Osteoblast (primary cell): ENCODE measurements around the gene ADCY7. TPM values are rescaled to one million over a fixed set of nuclear protein-coding genes. Genes with fewer than 3 reads are reported as not detected.
A peak's percentile ranks its signal among the peaks of the same experiment; 100 is the strongest.

Experiments
- DNase-seq: peaks from one replicate; pipeline ENCODE4 v3.0.0; 2011; ENCODE audit warnings: low spot score, mixed read lengths; ENCODE audit not compliant: insufficient read length; ENCODE audit errors: missing footprints
- H2AFZ ChIP-seq: 2 replicates; pipeline ENCODE4 v1.6.0; 2011; ENCODE audit warnings: mild to moderate bottlenecking, low read length
- H3K27ac ChIP-seq: 2 replicates; pipeline ENCODE4 v1.5.1; 2011; ENCODE audit warnings: mild to moderate bottlenecking, low read depth, low read length, moderate library complexity
- H3K27me3 ChIP-seq: 2 replicates; pipeline ENCODE4 v1.6.0; 2012; ENCODE audit warnings: mild to moderate bottlenecking, control low read depth, inconsistent platforms, low read length, moderate library complexity; ENCODE audit not compliant: insufficient read depth
- H3K36me3 ChIP-seq: 2 replicates; pipeline ENCODE4 v1.5.1; 2011; ENCODE audit warnings: mild to moderate bottlenecking, low read length, control low read depth, moderate library complexity; ENCODE audit not compliant: insufficient read depth
- H3K4me1 ChIP-seq: 2 replicates; pipeline ENCODE4 v1.5.1; 2011; ENCODE audit warnings: mild to moderate bottlenecking, low read length, control low read depth, moderate library complexity; ENCODE audit not compliant: insufficient read depth
- H3K4me2 ChIP-seq: 2 replicates; pipeline ENCODE4 v1.6.0; 2011; ENCODE audit warnings: mild to moderate bottlenecking, low read length; ENCODE audit not compliant: insufficient read depth
- H3K4me3 ChIP-seq: fragments of 200-600 bp; sonication (generic); 3 replicates; pipeline ENCODE4 v1.5.1; 2012; ENCODE audit warnings: mild to moderate bottlenecking, low read length, inconsistent platforms; ENCODE audit not compliant: insufficient read depth
- H3K79me2 ChIP-seq: 2 replicates; pipeline ENCODE4 v1.6.0; 2012; ENCODE audit warnings: mild to moderate bottlenecking, low read length, control low read depth, inconsistent platforms; ENCODE audit not compliant: insufficient read depth
- H3K9me3 ChIP-seq: 2 replicates; pipeline ENCODE4 v1.5.1; 2011; ENCODE audit warnings: low read depth, low read length, control low read depth
- H4K20me1 ChIP-seq: 2 replicates; pipeline ENCODE4 v1.6.0; 2012; ENCODE audit warnings: mild to moderate bottlenecking, low read length, control low read depth; ENCODE audit not compliant: insufficient read depth
- total RNA-seq: library from RNA; depleted of rRNA; stranded (reverse); fragments of >200 nt; gene quantifications from 2 replicates; pipeline ENCODE4 v1.2.3, GENCODE V29; 2012
- TF ChIP-seq, protein P1 (sequence below): IDR thresholded peaks from 2 replicates; pipeline ENCODE4 v1.5.1; 2011; ENCODE audit warnings: mild to moderate bottlenecking, low read depth, low read length, moderate library complexity; ENCODE audit errors: extremely low read depth

The ADCY7 gene
- total RNA-seq, 1 donor, result 51.0 TPM

DNA sequence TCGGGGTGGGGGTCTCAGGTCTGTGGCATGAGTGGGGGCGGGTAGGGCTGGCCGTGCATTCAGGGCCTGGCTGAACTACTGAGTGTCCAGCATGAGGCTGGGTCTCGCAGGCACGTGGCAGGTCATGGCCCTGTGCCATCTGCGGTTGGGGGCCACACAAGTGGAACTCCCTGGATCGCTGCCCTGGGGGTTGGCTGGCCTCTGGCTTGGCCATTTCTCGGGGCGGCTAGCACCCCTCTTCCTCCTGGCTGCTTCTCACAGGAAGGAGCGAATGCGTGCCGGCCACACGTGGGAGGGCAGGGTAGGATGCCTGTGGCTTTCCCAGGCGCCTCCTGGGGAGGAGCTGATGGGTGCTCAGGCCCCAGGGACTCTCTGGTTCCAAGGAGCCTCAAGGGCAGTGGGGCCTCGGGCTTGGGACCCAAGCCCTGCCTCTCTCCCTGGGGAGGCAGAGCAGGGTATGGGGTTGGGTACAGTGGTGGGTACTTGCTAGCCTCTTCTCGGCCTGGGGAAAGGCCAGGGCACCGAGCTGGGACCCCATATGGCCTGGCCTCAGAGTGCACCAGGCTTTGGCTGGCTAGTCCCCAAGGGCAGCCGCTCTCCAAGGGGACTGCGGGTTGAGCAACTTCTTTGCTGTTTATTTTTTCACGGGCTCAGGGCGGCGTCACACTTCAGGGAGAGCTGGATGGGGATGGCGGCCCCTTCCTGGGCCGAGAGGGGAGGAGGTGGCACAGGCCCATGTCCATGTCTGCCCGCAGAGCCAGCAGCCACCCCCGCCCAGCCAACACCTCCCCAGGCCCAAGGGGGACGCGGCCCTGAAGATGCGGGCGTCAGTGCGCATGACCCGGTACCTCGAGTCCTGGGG is 37.5 kb downstream of the ADCY7 start:
- Histone ChIP-seq H3K4me2 (peak overlapping the region; percentile 51), H3K27me3 (no peaks in the 10 kb centered on the region), H3K4me3 (no peak overlapping the region), H3K4me1 (peaks cover 45% of the 10 kb centered on the region), H3K27ac (peak overlapping the region; percentile 96), H4K20me1 (no peaks in the 10 kb centered on the region), H3K79me2 (no peaks in the 10 kb centered on the region), H2AFZ (peak overlapping the region; percentile 6), H3K9me3 (no peaks in the 10 kb centered on the region), H3K36me3 (peaks cover 27% of the 10 kb centered on the region)
- DNase-seq, result peak; percentile 98
- TF ChIP-seq, protein P1, sequence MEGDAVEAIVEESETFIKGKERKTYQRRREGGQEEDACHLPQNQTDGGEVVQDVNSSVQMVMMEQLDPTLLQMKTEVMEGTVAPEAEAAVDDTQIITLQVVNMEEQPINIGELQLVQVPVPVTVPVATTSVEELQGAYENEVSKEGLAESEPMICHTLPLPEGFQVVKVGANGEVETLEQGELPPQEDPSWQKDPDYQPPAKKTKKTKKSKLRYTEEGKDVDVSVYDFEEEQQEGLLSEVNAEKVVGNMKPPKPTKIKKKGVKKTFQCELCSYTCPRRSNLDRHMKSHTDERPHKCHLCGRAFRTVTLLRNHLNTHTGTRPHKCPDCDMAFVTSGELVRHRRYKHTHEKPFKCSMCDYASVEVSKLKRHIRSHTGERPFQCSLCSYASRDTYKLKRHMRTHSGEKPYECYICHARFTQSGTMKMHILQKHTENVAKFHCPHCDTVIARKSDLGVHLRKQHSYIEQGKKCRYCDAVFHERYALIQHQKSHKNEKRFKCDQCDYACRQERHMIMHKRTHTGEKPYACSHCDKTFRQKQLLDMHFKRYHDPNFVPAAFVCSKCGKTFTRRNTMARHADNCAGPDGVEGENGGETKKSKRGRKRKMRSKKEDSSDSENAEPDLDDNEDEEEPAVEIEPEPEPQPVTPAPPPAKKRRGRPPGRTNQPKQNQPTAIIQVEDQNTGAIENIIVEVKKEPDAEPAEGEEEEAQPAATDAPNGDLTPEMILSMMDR, result no peak

DNA sequence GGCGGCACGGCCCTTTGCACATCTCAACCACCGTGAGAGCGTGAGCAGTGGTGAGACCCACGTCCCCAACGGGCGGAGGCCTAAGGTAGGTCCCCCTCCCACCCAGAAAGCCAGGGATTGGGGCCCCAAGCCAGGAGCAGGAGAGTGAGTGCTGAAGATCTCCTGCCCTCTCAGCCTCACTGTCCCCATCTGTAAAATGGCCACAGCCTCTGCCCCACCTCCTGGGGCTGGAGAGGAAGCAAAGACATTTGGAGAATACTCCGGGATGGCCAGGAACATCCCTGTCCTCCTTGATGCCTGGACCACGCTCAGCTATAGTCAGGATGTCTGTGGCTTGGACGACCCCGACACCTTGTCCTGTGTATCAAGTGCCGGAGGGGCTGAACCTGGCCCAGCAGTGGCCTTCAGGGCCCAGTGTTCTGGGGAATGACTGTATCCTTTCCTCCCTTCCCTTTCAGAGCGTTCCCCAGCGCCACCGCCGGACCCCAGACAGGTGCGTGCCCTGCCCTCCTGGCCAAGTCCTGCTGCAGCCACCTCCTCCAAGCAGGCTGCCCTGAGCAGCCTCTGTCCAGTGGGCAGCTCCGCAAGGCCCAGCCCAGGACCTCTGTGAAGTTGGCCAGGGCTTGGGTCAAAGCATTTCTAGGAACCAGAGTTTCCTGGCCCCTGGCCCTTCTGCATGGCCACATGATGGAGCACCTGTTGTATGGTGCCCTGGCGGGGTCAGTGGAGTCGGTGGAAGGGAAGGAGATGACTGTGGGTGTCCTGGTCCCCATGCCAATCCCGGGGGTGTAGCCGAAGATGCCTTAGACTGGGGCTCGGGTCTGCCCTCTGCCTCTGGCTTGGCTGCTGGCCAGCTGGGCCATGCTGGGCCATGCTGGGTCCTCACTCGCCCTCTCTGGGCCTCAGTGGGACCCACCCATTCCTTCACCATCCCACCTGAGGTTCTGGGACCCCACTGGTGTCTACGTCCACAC is 38.4 kb downstream of the ADCY7 start:
- TF ChIP-seq, protein P1, result no peak
- Histone ChIP-seq H3K4me3 (no peak overlapping the region), H4K20me1 (no peaks in the 10 kb centered on the region), H3K36me3 (peaks cover 20% of the 10 kb centered on the region), H3K4me1 (peaks cover 49% of the 10 kb centered on the region), H3K9me3 (no peaks in the 10 kb centered on the region), H3K4me2 (no peak overlapping the region), H2AFZ (no peak overlapping the region), H3K27ac (peak overlapping the region; percentile 96), H3K27me3 (no peaks in the 10 kb centered on the region), H3K79me2 (no peaks in the 10 kb centered on the region)
- peak; percentile 54 for DNase-seq

DNA sequence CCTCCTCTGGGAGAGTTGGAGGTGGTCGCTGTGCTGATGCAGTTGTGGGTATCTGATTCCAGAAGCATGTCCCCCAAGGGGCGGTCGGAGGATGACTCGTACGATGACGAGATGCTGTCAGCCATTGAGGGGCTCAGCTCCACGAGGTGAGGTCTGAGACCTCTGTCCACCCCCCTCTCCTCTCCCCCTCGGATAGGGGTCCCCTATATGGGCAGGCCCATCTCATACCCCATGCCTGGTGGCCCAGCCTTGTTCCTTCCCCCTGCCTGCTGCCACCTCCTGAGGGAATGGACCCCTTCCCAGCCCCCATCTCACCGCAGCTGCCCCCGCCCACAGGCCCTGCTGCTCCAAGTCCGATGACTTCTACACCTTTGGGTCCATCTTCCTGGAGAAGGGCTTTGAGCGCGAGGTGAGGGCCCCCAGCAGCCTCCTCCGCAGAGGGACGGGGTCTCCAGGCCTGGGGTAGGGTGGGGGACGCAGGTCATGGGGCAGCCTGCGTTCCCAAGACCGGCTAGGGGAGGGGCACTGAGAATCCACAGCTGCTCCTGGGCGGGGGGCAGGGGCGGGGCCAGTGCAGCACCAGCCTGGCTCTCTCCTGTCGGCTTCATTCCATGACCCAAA is 39.2 kb downstream of the ADCY7 start:
- DNase-seq, result peak; percentile 17
- H4K20me1 ChIP-seq, result peaks cover 2% of the 10 kb centered on the region
- no peak overlapping the region for H2AFZ ChIP-seq
- H3K36me3 ChIP-seq, result peaks cover 20% of the 10 kb centered on the region
- peak overlapping the region; percentile 96 for H3K27ac ChIP-seq
- H3K4me2 ChIP-seq, result no peak overlapping the region
- TF ChIP-seq, protein P1, result no peak
- peaks cover 49% of the 10 kb centered on the region for H3K4me1 ChIP-seq
- H3K79me2 ChIP-seq, result no peaks in the 10 kb centered on the region
- no peaks in the 10 kb centered on the region for H3K27me3 ChIP-seq
- H3K4me3 ChIP-seq, result no peak overlapping the region
- H3K9me3 ChIP-seq, result no peaks in the 10 kb centered on the region
